Sigmoid colon (tissue), 4 donors: ENCODE results near the gene USP32.
"Not testable (repeated sequence)": the region's sequence is repeated elsewhere in the genome, so short reads cannot be mapped to it uniquely, and the experiment has no call there.

Experiments
- CTCF ChIP-seq, 4 experiments: fragments of 450-650 bp in 3 of 4; fragments of 200-600 bp in 1 of 4; IDR thresholded peaks; one replicate each; pipeline ENCODE4 v1.5.1; 2016 to 2019; ENCODE audit warnings: antibody characterized with exemption in 4 of 4, mild to moderate bottlenecking in 3 of 4, moderate library complexity in 2 of 4
- EP300 ChIP-seq, 4 donors: sonication (generic); formaldehyde crosslinking; IDR thresholded peaks; one replicate each; pipeline ENCODE4 v1.6.1; 2017; ENCODE audit warnings: antibody characterized with exemption in 4 of 4
- POLR2A ChIP-seq, 2 donors: fragments of 450-650 bp; IDR thresholded peaks; one replicate each; pipeline ENCODE4 v1.6.1; 2016; ENCODE audit warnings: antibody characterized with exemption in 2 of 2, mild to moderate bottlenecking in 2 of 2, moderate library complexity in 2 of 2

- TF ChIP-seq EP300, CTCF, POLR2A (IDR thresholded peaks at IDR 0.05): not testable (repeated sequence)
These were observed 58.9 kb downstream of the USP32 start for GRCh38 chr17:60333072-60333471.
